ENCODE data around the gene RBM33. TPM values are rescaled to one million over a fixed set of nuclear protein-coding genes. Genes with fewer than 3 reads are reported as not detected.

The RBM33 gene
- total and polyA plus RNA-seq, 10 of the 15 experiments (the other 5 are each of a cell fraction or from before 2014, with no cell fraction given): 4.7 to 67.2 (median 24.3) TPM

DNA sequence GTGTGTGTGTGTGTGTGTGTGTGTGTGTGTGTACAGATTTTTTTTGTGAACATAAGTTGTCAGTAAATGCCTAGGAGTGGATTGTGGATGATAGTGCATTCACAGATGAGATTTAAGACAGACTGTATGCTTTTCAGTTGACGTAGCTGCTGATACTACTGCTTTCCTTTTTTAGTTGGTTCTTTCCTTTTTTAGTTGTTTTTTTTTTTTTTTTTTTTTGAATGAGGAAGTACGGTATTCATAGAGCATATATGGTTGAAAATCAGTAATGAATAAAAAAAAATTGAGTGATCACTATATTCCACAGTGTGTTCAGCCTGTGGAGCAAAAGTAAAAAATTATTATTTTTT, 80.5 kb downstream of the RBM33 start:
- ATAC-seq: peak; percentile 31
- Histone ChIP-seq H3K4me3 (peak overlapping the region; percentile 62; the same call in 1 of the 2 replicates), H3K9ac (ENCODE audit: control insufficient read depth, insufficient read depth, low read length) (peak overlapping the region; percentile 49; the same call in 1 of the 2 replicates)
- TF ChIP-seq WRNIP1 (IDR thresholded peaks at IDR 0.05; ENCODE audit: borderline replicate concordance, low read depth, low read length) (no peak), CREB1 (IDR thresholded peaks at IDR 0.05; ENCODE audit: low read depth) (no peak), YY1 (IDR thresholded peaks at IDR 0.05; ENCODE audit: low read depth, low read length) (no peak), NRF1 (conservative IDR thresholded peaks at IDR 0.05; ENCODE audit: low read depth, low read length) (no peak), PML (IDR thresholded peaks at IDR 0.05; ENCODE audit: low read length) (0 out of 2 replicates have a peak, but pooled peaks have one; percentile 46), LARP7 (IDR thresholded peaks at IDR 0.05) (no peak), BMI1 (IDR thresholded peaks at IDR 0.05; ENCODE audit: borderline replicate concordance) (no peak), POLR2A (IDR thresholded peaks at IDR 0.05; ENCODE audit: low read depth, low read length) (no peak), ZNF384 (IDR thresholded peaks at IDR 0.05; ENCODE audit: borderline replicate concordance, low read depth, low read length) (peak; percentile 86), RBBP5 (conservative IDR thresholded peaks at IDR 0.05) (no peak), NFIC (IDR thresholded peaks at IDR 0.05; ENCODE audit: low read depth, low read length) (0 out of 2 replicates have a peak, but pooled peaks have one; percentile 12), POLR2AphosphoS2 (IDR thresholded peaks at IDR 0.05; ENCODE audit: low read depth, low read length) (no peak), BCL11A (IDR thresholded peaks at IDR 0.05; ENCODE audit: low read depth, low read length) (no peak), RAD51 (IDR thresholded peaks at IDR 0.05) (no peak), RFX5 (IDR thresholded peaks at IDR 0.05; ENCODE audit: low read depth, low read length) (no peak), NR2C1 (IDR thresholded peaks at IDR 0.05) (no peak), EGR1 (IDR thresholded peaks at IDR 0.05; ENCODE audit: borderline replicate concordance in 1 of 2, low read depth in 2 of 2, low read length in 2 of 2) (no peak), MTA2 (IDR thresholded peaks at IDR 0.05; ENCODE audit: low read depth) (no peak)
- TF ChIP-seq, protein P1, sequence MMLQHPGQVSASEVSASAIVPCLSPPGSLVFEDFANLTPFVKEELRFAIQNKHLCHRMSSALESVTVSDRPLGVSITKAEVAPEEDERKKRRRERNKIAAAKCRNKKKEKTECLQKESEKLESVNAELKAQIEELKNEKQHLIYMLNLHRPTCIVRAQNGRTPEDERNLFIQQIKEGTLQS (IDR thresholded peaks at IDR 0.05; ENCODE audit: borderline replicate concordance, extremely low read depth, low read depth, low read length): no peak
- TF ChIP-seq, protein P2, sequence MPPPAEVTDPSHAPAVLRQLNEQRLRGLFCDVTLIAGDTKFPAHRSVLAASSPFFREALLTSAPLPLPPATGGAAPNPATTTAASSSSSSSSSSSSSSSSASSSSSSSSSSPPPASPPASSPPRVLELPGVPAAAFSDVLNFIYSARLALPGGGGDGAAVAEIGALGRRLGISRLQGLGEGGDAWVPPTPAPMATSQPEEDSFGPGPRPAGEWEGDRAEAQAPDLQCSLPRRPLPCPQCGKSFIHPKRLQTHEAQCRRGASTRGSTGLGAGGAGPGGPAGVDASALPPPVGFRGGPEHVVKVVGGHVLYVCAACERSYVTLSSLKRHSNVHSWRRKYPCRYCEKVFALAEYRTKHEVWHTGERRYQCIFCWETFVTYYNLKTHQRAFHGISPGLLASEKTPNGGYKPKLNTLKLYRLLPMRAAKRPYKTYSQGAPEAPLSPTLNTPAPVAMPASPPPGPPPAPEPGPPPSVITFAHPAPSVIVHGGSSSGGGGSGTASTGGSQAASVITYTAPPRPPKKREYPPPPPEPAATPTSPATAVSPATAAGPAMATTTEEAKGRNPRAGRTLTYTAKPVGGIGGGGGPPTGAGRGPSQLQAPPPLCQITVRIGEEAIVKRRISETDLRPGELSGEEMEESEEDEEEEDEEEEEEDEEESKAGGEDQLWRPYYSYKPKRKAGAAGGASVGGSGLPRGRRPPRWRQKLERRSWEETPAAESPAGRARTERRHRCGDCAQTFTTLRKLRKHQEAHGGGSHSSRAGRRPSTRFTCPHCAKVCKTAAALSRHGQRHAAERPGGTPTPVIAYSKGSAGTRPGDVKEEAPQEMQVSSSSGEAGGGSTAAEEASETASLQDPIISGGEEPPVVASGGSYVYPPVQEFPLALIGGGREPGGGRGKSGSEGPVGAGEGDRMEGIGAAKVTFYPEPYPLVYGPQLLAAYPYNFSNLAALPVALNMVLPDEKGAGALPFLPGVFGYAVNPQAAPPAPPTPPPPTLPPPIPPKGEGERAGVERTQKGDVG (CRISPR knock-in tag; IDR thresholded peaks at IDR 0.05): no peak
- TF ChIP-seq, protein P3, sequence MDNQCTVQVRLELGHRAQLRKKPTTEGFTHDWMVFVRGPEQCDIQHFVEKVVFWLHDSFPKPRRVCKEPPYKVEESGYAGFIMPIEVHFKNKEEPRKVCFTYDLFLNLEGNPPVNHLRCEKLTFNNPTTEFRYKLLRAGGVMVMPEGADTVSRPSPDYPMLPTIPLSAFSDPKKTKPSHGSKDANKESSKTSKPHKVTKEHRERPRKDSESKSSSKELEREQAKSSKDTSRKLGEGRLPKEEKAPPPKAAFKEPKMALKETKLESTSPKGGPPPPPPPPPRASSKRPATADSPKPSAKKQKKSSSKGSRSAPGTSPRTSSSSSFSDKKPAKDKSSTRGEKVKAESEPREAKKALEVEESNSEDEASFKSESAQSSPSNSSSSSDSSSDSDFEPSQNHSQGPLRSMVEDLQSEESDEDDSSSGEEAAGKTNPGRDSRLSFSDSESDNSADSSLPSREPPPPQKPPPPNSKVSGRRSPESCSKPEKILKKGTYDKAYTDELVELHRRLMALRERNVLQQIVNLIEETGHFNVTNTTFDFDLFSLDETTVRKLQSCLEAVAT (IDR thresholded peaks at IDR 0.05): 0 out of 2 replicates have a peak, but pooled peaks have one; percentile 30

More for the DNA sequence above, 80.5 kb downstream of the RBM33 start:
- Histone ChIP-seq H3K79me2 (ENCODE audit: control insufficient read depth, insufficient read depth, low read length) (peaks cover 58% of the 10 kb centered on the region), H4K20me1 (ENCODE audit: control insufficient read depth, insufficient read depth) (no peaks in the 10 kb centered on the region), H3K36me3 (ENCODE audit: control insufficient read depth in 2 of 2, insufficient read depth in 2 of 2, low read length in 1 of 2) (peaks cover 4 to 23% of the 10 kb centered on the region in 2 experiments), H3K27ac (ENCODE audit: control insufficient read depth, insufficient read depth) (peak overlapping the region; percentile 87), H3K27me3 (replicated peaks in 1 of 2; ENCODE audit: control insufficient read depth in 2 of 2, insufficient read depth in 2 of 2, low read length in 1 of 2) (no peaks in the 10 kb centered on the region), H3K4me2 (ENCODE audit: control insufficient read depth, insufficient read depth) (peak overlapping the region; percentile 95), H2AFZ (ENCODE audit: control insufficient read depth, low read depth, low read length) (no peak overlapping the region), H3K4me1 (ENCODE audit: control insufficient read depth, insufficient read depth, low read length) (peaks cover 39% of the 10 kb centered on the region), H3K9me3 (replicated peaks; ENCODE audit: control insufficient read depth, insufficient read depth, low read length) (no peaks in the 10 kb centered on the region; the same call in 1 of the 3 replicates)
- SMC1A ChIA-PET (ENCODE audit: uncharacterized antibody, unreplicated experiment): interaction anchor here (1.0 to 1.9 kb wide), 7 partner anchors 8 to 426 kb away, joined by 3 to 6 read pairs (median 3); no protein-coding TSS in a partner anchor
- intact Hi-C loops (cut with micrococcal nuclease; ENCODE audit: unreplicated experiment): no loop called here
- 0% methylated on average over 2 of the region's 2 CpGs for WGBS (ENCODE audit: insufficient coverage, insufficient replicate concordance, low lambda C conversion rate, missing lambda C conversion rate)
- no TSS peak for BruUV-seq (replicated peaks)
- no peak for FAIRE-seq
- in situ Hi-C loops (cut with MboI): loop anchor here (5.0 kb wide), 1 partner anchor 123 kb away; no protein-coding TSS in a partner anchor
- CTCF ChIA-PET: interaction anchor here (1.0 to 2.0 kb wide), 3 partner anchors 22 to 126 kb away, joined by 3 to 10 read pairs (median 4); no protein-coding TSS in a partner anchor
- no peak for DNase-seq (ENCODE audit: low read depth, low spot score)
- RAD21 ChIA-PET (ENCODE audit: unreplicated experiment): interaction anchor here (1.1 to 3.7 kb wide), 5 partner anchors 16 to 128 kb away, joined by 3 to 18 read pairs (median 4); no protein-coding TSS in a partner anchor
- POLR2A ChIA-PET: interaction anchor here (0.6 kb wide), 1 partner anchor 81 kb away, joined by 10 read pairs; no protein-coding TSS in a partner anchor
